Left cardiac atrium (tissue), 4 donors: ENCODE results near the gene TUBA3D. TPM values are rescaled to one million over a fixed set of nuclear protein-coding genes. Genes with fewer than 3 reads are reported as not detected.
A peak's percentile ranks its signal among the peaks of the same experiment; 100 is the strongest.
"Not testable (repeated sequence)": the region's sequence is repeated elsewhere in the genome, so short reads cannot be mapped to it uniquely, and the experiment has no call there.

Experiments used
- ATAC-seq, 2 donors: fragments of 200-7000 bp; cut with Tn5 transposase; one replicate each; pipeline ENCODE4 v1.9.1; 2020; ENCODE audit warnings: mild to moderate bottlenecking in 2 of 2, moderate library complexity in 2 of 2
- DNase-seq: peaks from one replicate; pipeline ENCODE4 v3.0.0-alpha.2; 2020
- intact Hi-C, 2 donors: fragments of 100-400 bp; cut with DNase I; formaldehyde crosslinking; loops; one replicate each; pipeline versions ENCODE4 v1.14.1 to v1.15.1; 2022 to 2023
- total RNA-seq, 2 donors: library from RNA; stranded (reverse); fragmentation: NEBNext Ultra II Directional; extraction: Animal tissue kit (Norgen Biotek cat#: 25700); gene quantifications; one replicate each; pipeline ENCODE4 v1.2.1, GENCODE V29; 2021
- donor health status: DM: no; HTN: yes; CAD: no.
- donor health status: DM: no; HTN: yes; CAD: no; lungs with severe emphysema.
- donor health status: DM: yes; HTN: yes; CAD: no.
- donor health status: Dilated cardiomyopathy.

Gene TUBA3D
- total RNA-seq, 2 donors from 2014 or later: 8.5 to 11.0 TPM

- intact Hi-C loops: loop anchor here in 1 of 2 donors (10.0 kb wide), 1 partner anchor 95 kb away; no protein-coding TSS in a partner anchor
- DNase-seq: no peak
- no peak for ATAC-seq
These were observed 33.7 kb downstream of the TUBA3D start for GRCh38 chr2:131509615-131510014.

- DNase-seq: not testable (repeated sequence)
These were observed 35.5 kb downstream of the TUBA3D start for GRCh38 chr2:131511291-131511968.

GRCh38 chr2:131511969-131512870 lies 36.3 kb downstream of the TUBA3D start:
- peak in 1 of 2 donors; percentile 4 for ATAC-seq
- intact Hi-C loops: loop anchor here in 1 of 2 donors (10.0 kb wide), 1 partner anchor 97 kb away; no protein-coding TSS in a partner anchor

More at GRCh38 chr2:131511291-131511968, 35.5 kb downstream of the TUBA3D start:
- ATAC-seq: peak in 1 of 2 donors; percentile 14
- intact Hi-C loops: loop anchor here in 1 of 2 donors (10.0 kb wide), 1 partner anchor 97 kb away; no protein-coding TSS in a partner anchor

GRCh38 chr2:131514408-131515166 lies 38.7 kb downstream of the TUBA3D start:
- DNase-seq, ATAC-seq: not testable (repeated sequence)
- intact Hi-C loops: loop anchor here in 1 of 2 donors (10.0 kb wide), 1 partner anchor 100 kb away; no protein-coding TSS in a partner anchor

More at GRCh38 chr2:131511969-131512870, 36.3 kb downstream of the TUBA3D start:
- not testable (repeated sequence) for DNase-seq

GRCh38 chr2:131515235-131515634 lies 39.3 kb downstream of the TUBA3D start:
- intact Hi-C loops: loop anchor here in 1 of 2 donors (10.0 kb wide), 1 partner anchor 100 kb away; no protein-coding TSS in a partner anchor
- not testable (repeated sequence) for ATAC-seq, DNase-seq

GRCh38 chr2:131516011-131516410 lies 40.1 kb downstream of the TUBA3D start:
- ATAC-seq (no peak), DNase-seq (no peak)
- intact Hi-C loops: loop anchor here in 1 of 2 donors (10.0 kb wide), 1 partner anchor 101 kb away; no protein-coding TSS in a partner anchor

GRCh38 chr2:131516621-131517020 lies 40.7 kb downstream of the TUBA3D start:
- DNase-seq: peak; percentile 44
- peak; percentile 50 to 51 for ATAC-seq

GRCh38 chr2:131517106-131517831 lies 41.4 kb downstream of the TUBA3D start:
- no peak for DNase-seq
- no peak for ATAC-seq
- intact Hi-C loops: loop anchor here in 1 of 2 donors (10.0 kb wide), 1 partner anchor 102 kb away; no protein-coding TSS in a partner anchor

More at GRCh38 chr2:131516621-131517020, 40.7 kb downstream of the TUBA3D start:
- intact Hi-C loops: loop anchor here in 1 of 2 donors (10.0 kb wide), 1 partner anchor 102 kb away; no protein-coding TSS in a partner anchor

GRCh38 chr2:131517856-131518255 lies 41.9 kb downstream of the TUBA3D start:
- intact Hi-C loops: loop anchor here in 1 of 2 donors (10.0 kb wide), 1 partner anchor 103 kb away; no protein-coding TSS in a partner anchor
- not testable (repeated sequence) for ATAC-seq, DNase-seq

GRCh38 chr2:131518531-131518930 lies 42.6 kb downstream of the TUBA3D start:
- ATAC-seq, DNase-seq: not testable (repeated sequence)
- intact Hi-C loops: loop anchor here in 1 of 2 donors (10.0 kb wide), 1 partner anchor 104 kb away; no protein-coding TSS in a partner anchor

GRCh38 chr2:131519466-131519865 lies 43.5 kb downstream of the TUBA3D start:
- intact Hi-C loops: loop anchor here in 1 of 2 donors (10.0 kb wide), 1 partner anchor 105 kb away; no protein-coding TSS in a partner anchor
- ATAC-seq (no peak), DNase-seq (no peak)

- ATAC-seq: not testable (repeated sequence)
These were observed 44.1 kb downstream of the TUBA3D start for GRCh38 chr2:131519871-131520470.

GRCh38 chr2:131520526-131520925 lies 44.6 kb downstream of the TUBA3D start:
- no peak for ATAC-seq
- DNase-seq: no peak
- intact Hi-C loops: no loop called here

More at GRCh38 chr2:131519871-131520470, 44.1 kb downstream of the TUBA3D start:
- DNase-seq: not testable (repeated sequence)
- intact Hi-C loops: loop anchor here in 1 of 2 donors (10.0 kb wide), 1 partner anchor 105 kb away; no protein-coding TSS in a partner anchor

GRCh38 chr2:131521524-131521923 lies 45.6 kb downstream of the TUBA3D start:
- ATAC-seq, DNase-seq: not testable (repeated sequence)

GRCh38 chr2:131521961-131522781 lies 46.3 kb downstream of the TUBA3D start:
- peak; percentile 29 for DNase-seq
- intact Hi-C loops: no loop called here
- peak; percentile 39 to 46 for ATAC-seq

More at GRCh38 chr2:131521524-131521923, 45.6 kb downstream of the TUBA3D start:
- intact Hi-C loops: not testable (repeated sequence)

- DNase-seq, intact Hi-C loops, ATAC-seq: not testable (repeated sequence)
These were observed 49.3 kb downstream of the TUBA3D start for GRCh38 chr2:131525256-131525655.
